ENCODE data around the gene PDE3B.

GRCh38 chr11:14783788-14784187 lies 140.2 kb downstream of the PDE3B start:
- TF ChIP-seq, protein P1, sequence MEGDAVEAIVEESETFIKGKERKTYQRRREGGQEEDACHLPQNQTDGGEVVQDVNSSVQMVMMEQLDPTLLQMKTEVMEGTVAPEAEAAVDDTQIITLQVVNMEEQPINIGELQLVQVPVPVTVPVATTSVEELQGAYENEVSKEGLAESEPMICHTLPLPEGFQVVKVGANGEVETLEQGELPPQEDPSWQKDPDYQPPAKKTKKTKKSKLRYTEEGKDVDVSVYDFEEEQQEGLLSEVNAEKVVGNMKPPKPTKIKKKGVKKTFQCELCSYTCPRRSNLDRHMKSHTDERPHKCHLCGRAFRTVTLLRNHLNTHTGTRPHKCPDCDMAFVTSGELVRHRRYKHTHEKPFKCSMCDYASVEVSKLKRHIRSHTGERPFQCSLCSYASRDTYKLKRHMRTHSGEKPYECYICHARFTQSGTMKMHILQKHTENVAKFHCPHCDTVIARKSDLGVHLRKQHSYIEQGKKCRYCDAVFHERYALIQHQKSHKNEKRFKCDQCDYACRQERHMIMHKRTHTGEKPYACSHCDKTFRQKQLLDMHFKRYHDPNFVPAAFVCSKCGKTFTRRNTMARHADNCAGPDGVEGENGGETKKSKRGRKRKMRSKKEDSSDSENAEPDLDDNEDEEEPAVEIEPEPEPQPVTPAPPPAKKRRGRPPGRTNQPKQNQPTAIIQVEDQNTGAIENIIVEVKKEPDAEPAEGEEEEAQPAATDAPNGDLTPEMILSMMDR (conservative IDR thresholded peaks at IDR 0.05; ENCODE audit: low read depth, low read length), result no peak
- no peak for TF ChIP-seq EZH2 (IDR thresholded peaks at IDR 0.05; ENCODE audit: borderline replicate concordance, low read depth, low read length, poor library complexity, severe bottlenecking)
